ENCODE measurements around the gene SNX2.

DNA sequence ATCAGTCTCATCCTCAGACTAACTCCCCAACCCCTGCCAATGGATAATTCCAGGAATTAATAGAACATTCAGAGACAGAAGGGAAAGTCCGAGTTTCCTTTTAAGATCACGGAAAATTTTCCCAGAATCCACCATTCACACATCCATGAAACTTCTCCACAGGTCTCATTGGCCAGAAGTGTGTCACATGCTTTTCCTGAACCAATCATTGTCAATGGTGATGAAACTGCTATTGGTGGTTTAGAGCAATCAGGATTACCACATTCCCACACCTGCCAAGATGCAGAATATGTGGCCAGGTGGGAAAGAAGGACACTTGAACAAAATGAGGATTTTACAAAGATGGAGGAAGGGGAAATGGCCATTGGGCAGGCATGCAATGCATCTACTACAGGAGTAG is 29.3 kb upstream of the SNX2 start:
- TF ChIP-seq CTCF (IDR thresholded peaks at IDR 0.05) = no peak
- TF ChIP-seq ZFX (IDR thresholded peaks at IDR 0.05; ENCODE audit: borderline replicate concordance) = no peak
